ENCODE results near the gene FN1. TPM values are rescaled to one million over a fixed set of nuclear protein-coding genes. Genes with fewer than 3 reads are reported as not detected.

The FN1 gene
- total and polyA plus RNA-seq, 11 donors = 100 to 1,418 (median 343) TPM

- Histone ChIP-seq H3K27ac (no peak overlapping the region), H3K27me3 (peaks cover 0 to 3% (median 0%) of the 10 kb centered on the region in 9 donors), H3K9me3 (no peaks in the 10 kb centered on the region), H3K4me3 (no peak overlapping the region), H3K4me1 (peaks cover 0 to 3% (median 0%) of the 10 kb centered on the region in 12 donors), H3K36me3 (no peaks in the 10 kb centered on the region)
- DNase-seq (no peak), ATAC-seq (no peak)
- intact Hi-C loops (cut with DNase I) = loop anchor here in 5 of 10 donors (5.0 to 10.0 kb wide), 5 partner anchors 264 to 482 kb away; no protein-coding TSS in a partner anchor
- 93 to 97% (median 96%) methylated on average over 4 of the region's 4 CpGs for WGBS, 4 donors
- no peak for TF ChIP-seq CTCF (IDR thresholded peaks at IDR 0.05)
- TF ChIP-seq POLR2A (IDR thresholded peaks at IDR 0.05) = no peak
These were observed 14.5 kb upstream of the FN1 start for GRCh38 chr2:215450188-215451011.

DNA sequence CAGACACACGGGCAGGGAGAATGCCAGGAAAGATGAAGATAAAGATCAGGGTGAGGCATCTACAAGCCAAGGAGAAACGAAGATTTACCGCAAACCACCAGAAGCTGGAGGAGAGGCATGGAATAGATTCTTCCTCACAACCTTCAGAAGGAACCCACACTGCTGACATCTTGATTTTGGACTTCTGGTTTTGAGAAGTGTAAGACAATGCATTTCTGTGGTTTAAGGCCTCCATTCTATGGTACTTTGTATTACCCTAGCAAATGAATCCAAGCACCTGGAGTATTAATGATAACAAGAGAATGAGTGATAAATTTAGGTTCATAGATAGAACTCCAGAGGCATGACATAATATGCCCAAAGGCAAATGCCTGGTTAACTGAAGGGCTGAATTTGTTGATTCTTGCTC, 11.8 kb upstream of the FN1 start:
- H3K4me1 ChIP-seq = no peaks in the 10 kb centered on the region
- 72 to 80% (median 78%) methylated on average over 3 of the region's 3 CpGs for WGBS, 4 donors
- TF ChIP-seq CTCF (IDR thresholded peaks at IDR 0.05) (no peak), POLR2A (IDR thresholded peaks at IDR 0.05) (no peak)
- intact Hi-C loops (cut with DNase I) = no loop called here
- H3K9me3 ChIP-seq = no peaks in the 10 kb centered on the region
- H3K27ac ChIP-seq = no peak overlapping the region
- no peak overlapping the region for H3K4me3 ChIP-seq
- ATAC-seq (no peak), DNase-seq (no peak)
- H3K36me3 ChIP-seq = no peaks in the 10 kb centered on the region
- peaks cover 0 to 6% (median 0%) of the 10 kb centered on the region in 9 donors for H3K27me3 ChIP-seq

DNA sequence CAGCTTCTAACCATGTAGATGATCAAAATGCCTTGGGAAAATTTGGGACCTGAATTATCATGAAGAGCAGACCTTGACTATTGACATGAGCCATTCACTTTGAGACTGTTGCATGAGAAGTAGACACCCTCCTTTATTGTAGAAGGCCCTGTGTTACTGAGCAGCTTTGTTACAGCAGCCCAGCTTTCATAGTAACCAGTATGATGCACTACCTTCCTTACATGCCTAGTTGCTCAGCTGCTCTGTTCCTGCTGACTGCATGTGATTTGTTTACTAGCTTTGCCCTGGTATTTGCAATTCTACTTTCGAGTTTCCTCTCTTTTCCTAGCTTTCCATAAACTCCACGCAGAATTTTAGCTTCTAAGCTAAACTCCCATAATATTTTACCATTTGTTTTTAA, 11.2 kb upstream of the FN1 start:
- H3K36me3 ChIP-seq = no peaks in the 10 kb centered on the region
- no peaks in the 10 kb centered on the region for H3K9me3 ChIP-seq
- TF ChIP-seq POLR2A (IDR thresholded peaks at IDR 0.05) (no peak), CTCF (IDR thresholded peaks at IDR 0.05) (no peak)
- peaks cover 0 to 5% (median 0%) of the 10 kb centered on the region in 12 donors for H3K4me1 ChIP-seq
- H3K4me3 ChIP-seq = no peak overlapping the region
- no peak for DNase-seq
- peaks cover 0 to 3% (median 0%) of the 10 kb centered on the region in 9 donors for H3K27me3 ChIP-seq
- intact Hi-C loops (cut with DNase I) = no loop called here
- ATAC-seq = no peak
- WGBS, 4 donors = 86 to 93% (median 89%) methylated on average over 2 of the region's 2 CpGs
- H3K27ac ChIP-seq = no peak overlapping the region

GRCh38 chr2:215442401-215442787, 6.5 kb upstream of the FN1 start:
- DNase-seq (no peak), ATAC-seq (peak in 1 of 4 donors; percentile 28)
- 24 to 46% (median 30%) methylated on average over 5 of the region's 5 CpGs for whole genome bisulfite sequencing, 4 donors
- Histone ChIP-seq H3K9me3 (no peaks in the 10 kb centered on the region), H3K4me1 (peaks cover 0 to 19% (median 4%) of the 10 kb centered on the region in 12 donors), H3K4me3 (no peak overlapping the region), H3K36me3 (no peaks in the 10 kb centered on the region), H3K27ac (no peak overlapping the region), H3K27me3 (peaks cover 0 to 10% (median 0%) of the 10 kb centered on the region in 9 donors)
- TF ChIP-seq CTCF (IDR thresholded peaks at IDR 0.05) = no peak
- TF ChIP-seq POLR2A (IDR thresholded peaks at IDR 0.05) = no peak
- intact Hi-C loops (cut with DNase I) = no loop called here
